HG02623 (cell line): ENCODE results near the gene LRBA.
"Not testable (repeated sequence)": the region's sequence is repeated elsewhere in the genome, so short reads cannot be mapped to it uniquely, and the experiment has no call there.

Experiments
- ATAC-seq: cut with Tn5 transposase; IDR thresholded peaks from one replicate; pipeline ENCODE4 v1.9.1; 2021; ENCODE audit warnings: moderate library complexity; ENCODE audit not compliant: unreplicated experiment

LRBA gene

DNA sequence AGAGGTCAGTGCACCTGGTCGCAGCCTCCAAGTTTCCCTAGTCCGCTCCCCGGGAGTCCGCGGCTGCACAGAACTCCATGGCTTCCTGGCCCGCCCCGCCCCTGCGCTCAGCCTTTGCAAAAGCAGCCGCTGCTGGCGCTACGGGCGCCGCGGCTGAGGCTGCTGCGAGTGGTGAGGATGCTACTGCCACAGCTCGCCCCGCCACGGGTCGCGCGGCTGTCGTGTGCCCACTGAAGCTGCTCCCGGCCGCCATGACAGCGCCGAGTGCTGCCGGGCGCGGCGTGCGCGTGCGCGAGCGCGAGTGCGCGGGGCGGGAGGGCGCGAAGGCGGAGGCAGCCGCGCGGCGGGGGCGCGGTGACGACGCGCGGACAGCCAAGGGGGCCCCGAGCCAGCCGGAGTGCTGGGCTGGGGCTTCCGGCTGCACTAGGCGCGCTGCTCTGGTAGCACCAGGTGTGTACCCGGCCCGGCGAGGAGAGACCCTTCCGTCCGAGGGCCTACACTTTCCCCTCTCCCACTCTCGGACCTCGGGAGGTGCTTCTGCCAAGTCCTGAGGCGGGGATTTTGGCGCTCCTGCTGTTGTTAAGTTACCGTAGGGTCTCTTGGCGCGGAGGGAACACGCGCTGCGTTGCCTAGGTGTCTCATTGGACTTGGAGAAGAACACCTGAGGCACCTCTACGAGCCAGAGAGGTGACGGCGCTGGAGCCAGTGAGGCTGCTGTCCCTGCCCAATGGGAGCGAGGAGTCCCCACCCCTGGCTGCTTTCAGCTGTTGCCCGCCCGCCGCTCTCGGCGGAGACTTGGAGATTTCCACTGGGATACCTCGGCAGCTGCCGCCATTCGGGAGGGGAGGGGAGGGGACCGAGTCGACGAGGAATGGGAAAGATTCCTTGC is 619 bp upstream of the LRBA start:
- ATAC-seq: peak; percentile 76

DNA sequence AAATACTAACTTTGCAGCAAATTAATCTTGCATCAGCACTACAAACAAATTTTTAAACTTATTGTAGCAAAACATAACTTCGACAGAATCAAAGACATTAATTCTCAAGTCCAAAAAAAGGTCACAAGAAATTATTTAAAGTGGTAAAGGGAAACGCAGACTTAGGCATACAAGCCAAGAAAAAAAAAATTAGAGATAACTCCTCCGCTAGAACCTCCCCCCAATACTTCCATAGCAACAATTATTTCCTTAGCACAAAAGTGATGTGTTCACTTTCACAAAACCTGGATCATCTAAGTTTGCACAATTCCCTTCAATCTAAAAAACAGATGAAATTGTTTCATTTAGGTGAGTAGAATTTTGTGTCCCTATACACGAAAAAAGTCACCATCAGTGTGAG is 1.1 kb downstream of the LRBA start:
- ATAC-seq: no peak

DNA sequence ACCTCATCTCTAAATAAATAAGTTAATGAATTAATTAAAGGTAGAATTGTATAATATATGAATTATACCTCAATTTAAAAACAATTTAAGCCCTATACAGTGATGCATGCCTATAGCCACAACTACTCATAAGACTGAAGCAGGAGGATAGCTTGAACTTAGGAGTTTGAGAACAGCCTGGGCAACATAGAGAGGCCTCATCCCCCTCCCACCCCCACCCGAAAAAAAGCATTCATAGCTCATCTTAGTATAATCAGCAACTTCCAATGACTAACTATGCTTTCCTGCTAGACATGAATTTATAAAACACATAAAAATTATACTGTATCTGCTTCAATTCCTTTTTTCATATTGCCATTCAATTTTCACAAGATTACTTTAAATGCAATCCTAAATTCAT is 1.6 kb downstream of the LRBA start:
- ATAC-seq: no peak

GRCh38 chr4:151012820-151013219 is 2.3 kb downstream of the LRBA start:
- ATAC-seq: no peak

DNA sequence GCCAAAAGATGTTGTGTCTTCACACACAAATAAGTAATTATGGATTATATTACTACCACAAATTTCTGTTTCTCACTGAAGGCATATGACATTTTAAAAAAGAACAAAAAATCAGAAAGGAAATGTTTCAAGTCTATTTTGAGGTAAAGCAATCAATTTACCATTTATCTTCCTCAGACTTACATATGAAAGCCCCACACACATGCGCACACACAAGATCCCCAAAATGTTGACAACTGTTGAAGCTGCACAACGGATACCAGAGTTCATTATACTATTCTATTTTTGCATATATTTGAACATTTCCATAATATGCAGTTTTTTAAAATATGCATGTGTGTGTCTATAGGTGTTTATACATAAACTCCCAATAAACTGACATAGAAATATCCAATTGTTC is 2.7 kb downstream of the LRBA start:
- no peak for ATAC-seq

DNA sequence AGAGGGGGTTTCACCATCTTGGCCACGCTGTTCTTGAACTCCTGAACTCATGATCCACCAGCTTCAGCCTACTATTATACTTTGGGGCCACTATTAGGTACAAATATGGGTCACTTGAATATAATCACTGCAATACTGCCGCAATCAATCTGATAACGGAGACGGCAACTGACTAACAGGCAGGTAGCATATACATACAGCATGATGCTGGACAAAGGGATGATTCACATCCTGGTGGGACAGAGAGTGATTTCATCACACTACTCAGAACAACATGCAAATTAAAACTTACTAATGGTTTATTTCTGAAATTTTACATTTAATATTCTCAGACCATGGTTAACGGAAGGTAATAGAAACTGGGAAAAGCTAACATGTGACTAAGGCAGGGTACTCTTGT is 10.9 kb downstream of the LRBA start:
- ATAC-seq: no peak

- no peak for ATAC-seq
These were observed 14.2 kb downstream of the LRBA start for GRCh38 chr4:151000747-151001429.

GRCh38 chr4:150999086-150999485 is 16.0 kb downstream of the LRBA start:
- no peak for ATAC-seq

DNA sequence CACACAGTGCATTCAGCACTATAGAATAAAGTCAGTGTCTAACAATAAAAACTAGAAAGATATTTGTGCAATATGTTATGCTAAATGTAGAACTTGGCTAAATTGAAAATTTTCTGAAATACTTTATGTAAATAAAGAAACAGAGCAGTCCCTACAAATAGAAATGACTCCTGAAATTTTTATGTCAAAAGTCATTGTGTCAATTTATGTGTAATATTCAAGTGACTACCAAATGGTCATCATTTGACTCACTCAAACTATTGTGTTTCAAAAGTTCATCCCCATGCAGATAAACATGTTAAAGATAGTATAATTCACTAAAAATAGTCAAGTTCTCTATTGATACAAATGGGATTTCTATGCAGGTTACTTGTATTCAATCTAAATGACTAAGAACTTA is 17.9 kb downstream of the LRBA start:
- no peak for ATAC-seq

- ATAC-seq: no peak
These were observed 20.4 kb downstream of the LRBA start for GRCh38 chr4:150994721-150995120.

DNA sequence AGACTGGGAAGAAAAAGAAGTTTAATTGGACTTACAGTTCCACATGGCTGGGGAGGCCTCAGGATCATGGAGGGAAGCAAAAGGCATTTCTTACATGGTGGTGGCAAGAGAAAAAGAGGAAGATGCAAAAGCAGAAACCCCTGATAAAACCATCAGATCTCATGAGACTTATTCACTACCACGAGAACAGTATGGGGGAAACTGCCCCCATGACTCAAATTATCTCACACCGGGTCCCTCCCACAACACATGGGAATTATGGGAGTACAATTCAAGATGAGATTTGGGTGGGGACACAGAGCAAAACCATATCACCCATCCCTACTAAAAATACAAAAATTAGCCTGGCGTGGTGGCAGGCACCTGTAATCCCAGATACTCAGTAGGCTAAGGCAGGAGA is 21.5 kb downstream of the LRBA start:
- ATAC-seq: not testable (repeated sequence)

DNA sequence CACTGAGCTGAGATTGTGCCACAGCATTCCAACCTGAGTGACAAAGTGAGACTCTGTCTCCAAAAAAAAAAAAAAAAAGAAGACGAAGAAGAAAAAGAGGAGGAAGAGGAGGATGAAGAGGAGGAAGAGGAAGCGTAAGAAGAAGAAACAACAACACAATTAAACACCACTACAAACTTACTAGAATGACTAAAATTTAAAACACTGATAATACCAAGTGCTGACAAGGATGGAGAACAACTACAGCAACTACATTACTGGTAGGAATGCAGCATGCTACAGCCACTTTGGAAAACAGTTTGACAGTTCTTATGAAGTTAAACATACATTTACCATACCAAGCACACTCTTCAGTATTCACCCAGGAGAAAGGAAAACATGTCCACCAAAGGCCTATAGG is 24.1 kb downstream of the LRBA start:
- ATAC-seq: no peak

GRCh38 chr4:150990250-150990649 is 24.8 kb downstream of the LRBA start:
- no peak for ATAC-seq

- no peak for ATAC-seq
These were observed 26.8 kb downstream of the LRBA start for GRCh38 chr4:150988238-150988637.

GRCh38 chr4:150987204-150987603 is 27.9 kb downstream of the LRBA start:
- no peak for ATAC-seq

GRCh38 chr4:150986085-150986484 is 29.0 kb downstream of the LRBA start:
- peak; percentile 75 for ATAC-seq

DNA sequence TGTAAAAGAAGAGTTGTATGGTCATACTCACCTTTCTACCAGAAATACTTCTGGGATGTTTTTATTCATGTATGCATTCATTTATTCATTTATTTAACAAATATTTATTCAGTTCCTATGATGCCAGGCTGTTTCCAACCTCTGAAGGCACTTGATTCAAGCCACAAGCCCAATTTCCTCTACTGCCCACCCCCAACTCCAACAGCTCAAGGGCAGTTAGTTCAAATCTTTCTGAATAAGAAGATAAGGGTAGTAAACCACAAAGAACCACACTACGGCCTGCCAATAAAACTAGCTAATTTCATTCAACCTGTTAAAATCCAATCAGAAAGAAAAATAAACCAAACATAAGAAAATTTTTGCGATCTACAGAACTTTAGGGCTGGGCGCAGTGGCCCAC is 31.2 kb downstream of the LRBA start:
- no peak for ATAC-seq

- no peak for ATAC-seq
These were observed 32.4 kb downstream of the LRBA start for GRCh38 chr4:150982557-150983233.

- ATAC-seq: no peak
These were observed 36.1 kb downstream of the LRBA start for GRCh38 chr4:150978738-150979575.

- no peak for ATAC-seq
These were observed 38.5 kb downstream of the LRBA start for GRCh38 chr4:150976478-150977118.
